NCI-H2107 treated with DMSO at 0.1 percent for 48 hours (cell line): ENCODE measurements around the gene XG.
"Not testable (repeated sequence)": the region's sequence is repeated elsewhere in the genome, so short reads cannot be mapped to it uniquely, and the experiment has no call there.

Source experiments
- DNase-seq: peaks from one replicate; lab custom pipeline; 2025; ENCODE audit not compliant: unreplicated experiment; lab: John Stamatoyannopoulos, UW

XG gene

GRCh38 chrX:2751874-2752300, at the start of gene XG:
TSS of gene XG (plus strand) at chrX:2752040. CDS start at chrX:2752275, 235 bp downstream.
- DNase-seq: not testable (repeated sequence)

- DNase-seq: no peak
Observed at GRCh38 chrX:2703991-2704369, 47.9 kb upstream of the XG start.

DNA sequence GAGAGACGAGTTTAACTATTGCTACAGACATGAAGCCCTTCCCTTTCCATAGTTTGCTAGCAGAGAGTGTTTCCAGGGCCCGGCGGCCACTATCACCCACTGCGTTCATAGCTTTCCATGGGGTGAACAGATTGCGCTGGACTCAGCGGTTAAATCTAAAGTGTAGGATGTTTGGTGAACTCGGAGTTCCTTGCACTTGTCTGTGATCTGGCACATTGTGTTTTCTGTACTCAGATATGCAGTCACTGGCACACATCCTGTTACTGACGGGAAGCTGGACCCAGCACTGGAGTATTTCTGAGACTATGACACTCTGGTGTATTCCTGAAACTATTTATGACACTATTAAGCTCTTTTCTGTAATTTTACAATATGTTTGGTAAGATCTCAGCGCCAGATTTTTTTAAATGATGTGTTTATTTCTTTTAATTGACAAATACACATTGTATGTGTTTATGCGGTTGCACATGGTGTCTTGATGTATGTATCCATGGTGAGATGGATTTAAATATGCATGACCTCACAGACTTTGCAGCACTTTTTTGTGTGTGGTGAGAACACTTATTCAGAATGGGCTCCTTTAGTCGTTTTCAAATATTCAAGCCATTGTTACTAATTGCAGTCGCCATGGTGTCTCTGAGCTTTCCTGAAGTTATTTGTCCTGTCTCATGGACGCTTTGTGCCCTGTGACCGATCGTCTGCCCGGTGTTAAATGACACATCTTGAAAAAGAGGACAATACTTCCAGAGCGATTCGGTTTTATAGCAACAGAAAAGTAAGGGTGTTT, 46.6 kb upstream of the XG start:
- DNase-seq: no peak

- DNase-seq: no peak
Observed at GRCh38 chrX:2707334-2707760, 44.5 kb upstream of the XG start.

DNA sequence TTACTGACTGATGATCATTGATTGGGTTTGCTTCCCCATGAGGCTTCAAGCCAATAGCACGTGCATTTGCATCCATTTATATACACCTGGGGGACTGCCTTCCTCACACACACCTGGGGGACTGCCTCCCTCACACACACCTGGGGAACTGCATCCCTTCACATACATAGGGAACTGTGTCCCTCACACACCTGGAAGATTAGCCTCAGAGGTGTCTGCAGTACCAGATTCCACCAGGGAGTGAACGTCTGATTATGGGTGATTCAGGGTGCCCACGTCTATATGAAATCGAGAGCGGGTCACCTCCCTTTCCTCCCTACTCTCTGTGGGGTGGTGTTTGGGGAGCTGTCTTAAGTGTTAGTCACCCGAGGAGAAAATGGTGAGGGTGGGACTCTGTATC, 43.8 kb upstream of the XG start:
- no peak for DNase-seq

- no peak for DNase-seq
Observed at GRCh38 chrX:2708592-2709188, 43.1 kb upstream of the XG start.

DNA sequence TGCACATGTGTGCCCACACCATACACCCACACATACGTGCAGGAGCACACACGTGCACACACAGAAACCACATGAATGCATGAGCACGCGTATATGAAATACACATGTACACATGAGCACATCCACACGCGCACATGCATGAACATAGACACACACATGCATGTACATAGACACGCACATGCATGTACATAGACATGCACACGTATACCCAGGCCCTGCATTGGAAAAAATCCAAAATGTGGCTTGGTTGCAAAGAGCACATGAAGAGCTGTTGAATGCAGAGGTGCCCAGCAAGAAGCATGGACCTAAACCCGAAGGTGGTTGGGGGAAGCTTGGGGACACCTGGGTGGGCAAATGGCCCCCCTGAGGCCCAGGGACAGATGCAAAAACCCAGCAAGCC, 42.3 kb upstream of the XG start:
- no peak for DNase-seq

GRCh38 chrX:2710041-2710840, 41.6 kb upstream of the XG start:
- no peak for DNase-seq

DNA sequence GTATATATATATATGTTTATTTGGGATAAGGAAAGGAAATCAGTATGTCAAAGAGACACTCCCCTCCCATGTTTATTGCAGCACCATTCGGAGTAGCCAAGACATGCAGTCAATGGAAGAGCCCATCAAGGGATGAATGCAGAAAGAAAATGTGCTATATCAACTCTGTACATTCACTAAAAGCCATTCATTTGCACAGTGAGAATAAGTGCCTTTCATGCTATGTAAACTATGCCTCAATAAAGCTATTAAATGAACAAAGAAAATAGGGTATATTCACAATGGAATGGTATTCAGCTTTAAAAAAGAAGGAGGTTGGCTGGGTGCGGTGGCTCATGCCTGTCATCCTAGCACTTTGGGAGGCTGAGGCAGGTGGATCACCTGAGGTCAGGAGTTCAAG, 40.4 kb upstream of the XG start:
- DNase-seq: no peak

DNA sequence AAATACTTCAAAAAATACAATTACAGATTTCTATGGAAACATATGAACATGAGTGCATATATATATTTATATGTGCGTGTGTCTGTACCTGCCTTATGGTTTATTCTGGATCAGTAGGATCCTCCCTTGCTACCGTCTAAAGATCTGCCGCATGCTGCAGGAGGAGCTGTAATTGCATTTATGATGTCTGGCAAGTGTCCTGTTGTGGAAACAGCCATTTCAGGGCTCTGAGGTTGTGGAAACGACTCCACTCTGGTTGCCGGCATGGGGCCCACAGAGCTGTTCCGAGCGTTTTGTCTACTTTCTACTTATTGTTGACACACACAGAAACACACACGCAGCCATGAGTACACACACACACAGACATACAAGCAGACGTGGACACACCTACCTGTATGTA, 39.4 kb upstream of the XG start:
- DNase-seq: no peak

- no peak for DNase-seq
Observed at GRCh38 chrX:2712890-2713840, 38.7 kb upstream of the XG start.

GRCh38 chrX:2714551-2714950, 37.3 kb upstream of the XG start:
- DNase-seq: no peak

DNA sequence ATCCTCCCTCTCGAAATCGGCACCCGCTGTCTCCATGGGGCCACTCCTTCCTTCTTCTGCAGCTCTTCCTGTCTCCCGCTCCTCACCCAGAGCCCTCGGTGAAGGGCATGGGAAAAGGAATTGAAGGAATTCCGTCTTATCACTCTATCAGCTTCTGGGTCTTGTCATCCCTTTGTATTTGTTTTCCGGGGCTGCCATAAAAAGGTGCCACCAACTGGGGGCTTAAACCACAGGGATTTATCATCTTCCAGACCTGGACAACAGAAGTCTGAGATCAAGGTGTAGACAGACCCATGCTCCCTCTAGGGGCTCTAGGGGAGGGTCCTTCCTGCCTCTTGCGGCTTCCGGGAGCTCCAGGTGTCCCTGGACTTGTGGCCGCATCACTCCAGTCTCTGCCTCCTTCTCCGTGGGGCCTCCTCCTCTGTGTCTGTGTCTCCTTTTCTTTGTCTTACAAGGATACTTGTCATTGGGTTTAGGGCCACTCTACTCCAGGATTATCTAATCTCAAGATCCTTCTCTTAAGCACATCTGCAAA, 36.7 kb upstream of the XG start:
- no peak for DNase-seq

GRCh38 chrX:2717312-2717711, 34.5 kb upstream of the XG start:
- DNase-seq: no peak

DNA sequence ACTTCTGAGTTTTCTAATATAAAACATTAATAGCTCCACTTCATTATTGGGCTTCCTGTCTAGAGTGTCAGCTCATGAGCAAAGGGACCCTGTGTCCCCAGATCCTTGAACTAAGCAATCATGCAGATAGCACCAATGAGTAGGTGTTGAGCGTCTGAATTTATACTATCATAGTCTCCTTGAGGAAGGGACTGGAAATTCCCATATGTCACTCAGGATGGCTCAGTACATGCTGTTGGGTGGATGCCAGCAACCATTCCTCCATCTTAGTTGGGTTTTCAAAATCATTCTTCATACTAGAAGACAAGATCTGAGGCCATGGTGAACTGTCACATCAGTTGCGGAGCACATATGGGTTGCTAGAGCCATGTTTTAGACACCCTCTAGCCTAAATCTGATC, 33.0 kb upstream of the XG start:
- DNase-seq: no peak

- no peak for DNase-seq
Observed at GRCh38 chrX:2719774-2720447, 31.9 kb upstream of the XG start.

DNA sequence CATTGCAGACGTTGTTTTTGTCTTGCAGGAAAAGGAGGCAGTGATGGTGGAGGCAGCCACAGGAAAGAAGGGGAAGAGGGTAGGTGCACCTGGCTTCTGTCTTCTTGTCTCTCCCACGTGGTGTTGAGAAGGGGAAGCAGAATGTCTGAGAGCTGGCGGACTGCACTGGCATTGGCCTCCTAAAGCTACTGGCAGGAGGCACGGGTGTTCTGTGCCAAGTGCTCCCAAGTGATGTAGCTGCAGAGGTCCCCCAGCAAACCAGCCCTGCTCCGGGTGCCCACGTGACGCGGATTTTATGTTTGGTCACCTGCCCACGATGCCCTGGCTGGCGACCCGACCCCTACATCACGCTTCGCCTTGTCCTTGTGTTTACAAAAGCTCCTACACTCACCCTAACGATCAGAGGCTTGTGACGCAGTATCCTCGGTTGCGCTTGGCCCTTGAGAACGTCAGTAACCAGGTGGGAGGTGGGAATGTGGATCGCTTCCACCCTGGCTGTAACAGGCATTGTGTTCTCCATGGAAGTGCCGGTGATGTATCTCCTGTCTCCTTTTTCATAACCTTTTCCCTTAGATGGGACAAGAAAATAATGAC, 28.5 kb upstream of the XG start:
- no peak for DNase-seq

DNA sequence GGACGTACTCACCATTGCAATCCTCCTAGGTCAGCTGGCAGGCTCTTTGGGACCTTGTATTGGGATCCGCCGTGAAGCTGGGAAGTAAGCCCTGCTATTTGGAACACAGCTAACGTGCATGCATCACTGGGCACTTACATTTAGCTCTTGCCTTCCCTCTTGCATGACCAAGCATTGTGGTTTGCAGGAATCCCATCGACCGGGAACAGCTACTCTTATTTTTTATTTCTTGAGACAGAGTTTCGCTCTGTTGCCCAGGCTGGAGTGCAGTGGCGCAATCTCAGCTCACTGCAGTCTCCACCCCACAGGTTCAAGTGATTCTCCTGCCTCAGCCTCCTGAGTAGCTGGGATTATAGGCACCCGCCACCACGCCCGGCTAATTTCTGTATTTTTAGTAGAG, 24.6 kb upstream of the XG start:
- DNase-seq: not testable (repeated sequence)

GRCh38 chrX:2732076-2732475, 19.8 kb upstream of the XG start:
- no peak for DNase-seq

DNA sequence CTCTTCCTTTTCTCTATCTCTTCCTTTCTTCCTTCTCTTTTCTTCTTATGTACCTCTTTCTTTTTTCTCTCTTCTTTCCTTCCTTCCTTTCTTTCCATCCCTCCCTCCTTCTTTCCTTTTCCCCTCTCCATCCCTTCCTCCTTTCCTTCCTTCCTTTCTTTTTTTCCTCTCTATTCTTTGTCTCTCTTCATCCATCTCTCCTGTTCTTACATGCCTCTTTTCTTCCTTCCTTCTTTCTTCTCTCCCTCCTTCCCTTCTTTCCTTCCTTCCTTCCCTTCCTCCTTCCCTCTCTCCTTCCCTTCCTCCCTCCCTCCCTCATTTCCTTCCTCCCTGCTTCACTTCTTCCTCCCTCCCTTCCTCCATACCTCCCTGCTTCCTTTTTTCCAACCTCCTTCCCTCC, 19.2 kb upstream of the XG start:
- no peak for DNase-seq
